ACC112 (cell line): ENCODE data around the gene IER5.

Source experiments
- H2AFZ ChIP-seq: fragments of 200-600 bp; sonication (generic); one replicate; pipeline ENCODE4 v1.6.0; 2017; ENCODE audit warnings: antibody characterized with exemption, low read length; ENCODE audit not compliant: unreplicated experiment
- H3K27ac ChIP-seq: fragments of 200-600 bp; sonication (generic); 2 replicates; pipeline ENCODE4 v1.5.1; 2014; ENCODE audit warnings: low read depth, mild to moderate bottlenecking, antibody characterized with exemption, low read length, moderate library complexity
- H3K27me3 ChIP-seq: fragments of 200-600 bp; sonication (generic); 2 replicates; pipeline ENCODE4 v1.6.1; 2014; ENCODE audit warnings: mild to moderate bottlenecking, antibody characterized with exemption, low read length, moderate library complexity, mixed read lengths; ENCODE audit not compliant: insufficient read depth
- H3K36me3 ChIP-seq: fragments of 200-600 bp; sonication (generic); 2 replicates; pipeline ENCODE4 v1.6.1; 2016; ENCODE audit warnings: mild to moderate bottlenecking, antibody characterized with exemption, low read length, moderate library complexity, mixed read lengths; ENCODE audit not compliant: insufficient read depth
- H3K4me1 ChIP-seq: fragments of 200-600 bp; sonication (generic); one replicate; pipeline ENCODE4 v1.6.1; 2016; ENCODE audit warnings: low read length, mixed read lengths; ENCODE audit not compliant: insufficient read depth, unreplicated experiment, control insufficient read depth
- H3K4me3 ChIP-seq: fragments of 200-600 bp; sonication (generic); 2 replicates; pipeline ENCODE4 v1.5.1; 2014; ENCODE audit warnings: mild to moderate bottlenecking, low read depth, low read length
- H3K79me2 ChIP-seq: fragments of 200-600 bp; sonication (generic); one replicate; pipeline ENCODE4 v1.6.0; 2016; ENCODE audit warnings: low read length; ENCODE audit not compliant: control insufficient read depth, unreplicated experiment, insufficient read depth

The IER5 gene

GRCh38 chr1:181126289-181126688 is 37.8 kb downstream of the IER5 start:
- H3K27me3 ChIP-seq = no peaks in the 10 kb centered on the region
- H3K36me3 ChIP-seq = no peaks in the 10 kb centered on the region
- peaks cover 5% of the 10 kb centered on the region for H3K4me1 ChIP-seq
- H3K27ac ChIP-seq = no peak overlapping the region
- H3K4me3 ChIP-seq = no peak overlapping the region
- no peak overlapping the region for H2AFZ ChIP-seq
- no peaks in the 10 kb centered on the region for H3K79me2 ChIP-seq

- Histone ChIP-seq H3K4me1 (peaks cover 5% of the 10 kb centered on the region), H2AFZ (no peak overlapping the region), H3K27ac (no peak overlapping the region), H3K36me3 (no peaks in the 10 kb centered on the region), H3K79me2 (no peaks in the 10 kb centered on the region), H3K4me3 (no peak overlapping the region), H3K27me3 (no peaks in the 10 kb centered on the region)
These were observed 38.5 kb downstream of the IER5 start for GRCh38 chr1:181126871-181127587.

GRCh38 chr1:181127898-181128453 is 39.5 kb downstream of the IER5 start:
- Histone ChIP-seq H3K4me3 (no peak overlapping the region), H2AFZ (no peak overlapping the region), H3K27me3 (no peaks in the 10 kb centered on the region), H3K79me2 (no peaks in the 10 kb centered on the region), H3K4me1 (peaks cover 5% of the 10 kb centered on the region), H3K27ac (no peak overlapping the region), H3K36me3 (no peaks in the 10 kb centered on the region)

- Histone ChIP-seq H3K4me1 (peaks cover 5% of the 10 kb centered on the region), H3K79me2 (no peaks in the 10 kb centered on the region), H3K27ac (no peak overlapping the region), H3K4me3 (no peak overlapping the region), H3K27me3 (no peaks in the 10 kb centered on the region), H2AFZ (no peak overlapping the region), H3K36me3 (no peaks in the 10 kb centered on the region)
These were observed 40.3 kb downstream of the IER5 start for GRCh38 chr1:181128592-181129497.

- Histone ChIP-seq H3K79me2 (no peaks in the 10 kb centered on the region), H2AFZ (no peak overlapping the region), H3K27me3 (no peaks in the 10 kb centered on the region), H3K27ac (no peak overlapping the region), H3K36me3 (no peaks in the 10 kb centered on the region), H3K4me3 (no peak overlapping the region), H3K4me1 (peaks cover 11% of the 10 kb centered on the region)
These were observed 41.5 kb downstream of the IER5 start for GRCh38 chr1:181129771-181130606.

GRCh38 chr1:181131255-181131941 is 42.9 kb downstream of the IER5 start:
- Histone ChIP-seq H3K27ac (no peak overlapping the region), H3K4me3 (no peak overlapping the region), H2AFZ (no peak overlapping the region), H3K79me2 (no peaks in the 10 kb centered on the region), H3K27me3 (no peaks in the 10 kb centered on the region), H3K4me1 (peaks cover 25% of the 10 kb centered on the region), H3K36me3 (no peaks in the 10 kb centered on the region)

GRCh38 chr1:181133441-181133951 is 45.0 kb downstream of the IER5 start:
- Histone ChIP-seq H3K4me3 (no peak overlapping the region), H3K79me2 (no peaks in the 10 kb centered on the region), H3K27me3 (no peaks in the 10 kb centered on the region), H3K36me3 (no peaks in the 10 kb centered on the region), H3K4me1 (peaks cover 22% of the 10 kb centered on the region), H2AFZ (no peak overlapping the region), H3K27ac (no peak overlapping the region)

- Histone ChIP-seq H3K27me3 (no peaks in the 10 kb centered on the region), H2AFZ (no peak overlapping the region), H3K27ac (no peak overlapping the region), H3K4me1 (peaks cover 25% of the 10 kb centered on the region), H3K36me3 (no peaks in the 10 kb centered on the region), H3K79me2 (no peaks in the 10 kb centered on the region), H3K4me3 (no peak overlapping the region)
These were observed 45.5 kb downstream of the IER5 start for GRCh38 chr1:181133969-181134418.

- Histone ChIP-seq H3K27me3 (no peaks in the 10 kb centered on the region), H3K4me1 (peaks cover 33% of the 10 kb centered on the region), H3K36me3 (no peaks in the 10 kb centered on the region), H2AFZ (peak overlapping the region; percentile 35), H3K4me3 (no peak overlapping the region), H3K27ac (peak overlapping the region; percentile 92), H3K79me2 (no peaks in the 10 kb centered on the region)
These were observed 46.3 kb downstream of the IER5 start for GRCh38 chr1:181134543-181135436.
